Astrocyte (in vitro differentiated cells and primary cell): ENCODE measurements around the gene SMTN. TPM values are rescaled to one million over a fixed set of nuclear protein-coding genes. Genes with fewer than 3 reads are reported as not detected.

Experiments used
- DNase-seq: peaks from one replicate; pipeline ENCODE4 v3.0.0-alpha.2; 2010; ENCODE audit warnings: low read depth
- FAIRE-seq: peaks from 2 replicates; lab custom pipeline; 2011; peaks lifted over from hg19 to GRCh38; lab: Jason Lieb, UNC
- H2AFZ ChIP-seq: 2 replicates; pipeline ENCODE4 v1.6.0; 2012; ENCODE audit warnings: low read depth, low read length, inconsistent platforms
- H3K27ac ChIP-seq: 2 replicates; pipeline ENCODE4 v1.5.1; 2011; ENCODE audit warnings: low read depth, low read length, inconsistent platforms
- H3K27me3 ChIP-seq: 2 replicates; pipeline ENCODE4 v1.6.0; 2011; ENCODE audit warnings: low read length, inconsistent platforms; ENCODE audit not compliant: insufficient read depth
- H3K36me3 ChIP-seq: 2 replicates; pipeline ENCODE4 v1.5.1; 2011; ENCODE audit warnings: low read length, inconsistent platforms; ENCODE audit not compliant: insufficient read depth
- H3K4me1 ChIP-seq: 2 replicates; pipeline ENCODE4 v1.5.1; 2011; ENCODE audit warnings: low read length, inconsistent platforms; ENCODE audit not compliant: insufficient read depth
- H3K4me2 ChIP-seq: 2 replicates; pipeline ENCODE4 v1.6.0; 2012; ENCODE audit warnings: low read length, inconsistent platforms
- H3K4me3 ChIP-seq: 2 replicates; pipeline ENCODE4 v1.5.1; 2011; ENCODE audit warnings: low read depth, mild to moderate bottlenecking, low read length, inconsistent platforms; ENCODE audit not compliant: insufficient read depth
- H3K79me2 ChIP-seq: 2 replicates; pipeline ENCODE4 v1.6.0; 2012; ENCODE audit warnings: mild to moderate bottlenecking, low read length, inconsistent platforms; ENCODE audit not compliant: insufficient read depth
- H3K9ac ChIP-seq: 2 replicates; pipeline ENCODE4 v1.6.0; 2012; ENCODE audit warnings: mild to moderate bottlenecking, low read length, inconsistent platforms
- H3K9me3 ChIP-seq: 2 replicates; pipeline ENCODE4 v1.5.1; 2012; ENCODE audit warnings: low read depth, mild to moderate bottlenecking, low read length, inconsistent platforms; ENCODE audit not compliant: insufficient read depth
- H4K20me1 ChIP-seq: 2 replicates; pipeline ENCODE4 v1.6.0; 2012; ENCODE audit warnings: low read length, inconsistent platforms; ENCODE audit not compliant: insufficient read depth
- H3K27ac Mint-ChIP-seq: one replicate; pipeline ENCODE4 v1.8.0; 2021; ENCODE audit warnings: mild to moderate bottlenecking, mixed read lengths; ENCODE audit not compliant: unreplicated experiment
- H3K27me3 Mint-ChIP-seq: one replicate; pipeline ENCODE4 v1.8.0; 2021; ENCODE audit warnings: low read depth, mixed read lengths; ENCODE audit not compliant: unreplicated experiment
- H3K36me3 Mint-ChIP-seq: one replicate; pipeline ENCODE4 v1.8.0; 2021; ENCODE audit warnings: low read depth, mixed read lengths; ENCODE audit not compliant: unreplicated experiment
- H3K4me1 Mint-ChIP-seq: one replicate; pipeline ENCODE4 v1.8.0; 2021; ENCODE audit warnings: low read depth, mixed read lengths; ENCODE audit not compliant: unreplicated experiment
- H3K4me3 Mint-ChIP-seq: one replicate; pipeline ENCODE4 v1.8.0; 2021; ENCODE audit warnings: mild to moderate bottlenecking, moderate library complexity, mixed read lengths; ENCODE audit not compliant: unreplicated experiment
- H3K9me3 Mint-ChIP-seq: one replicate; pipeline ENCODE4 v1.8.0; 2021; ENCODE audit warnings: mild to moderate bottlenecking, mixed read lengths; ENCODE audit not compliant: unreplicated experiment
- CTCF ChIP-seq: IDR thresholded peaks from 2 replicates; pipeline ENCODE4 v1.5.1; 2011; ENCODE audit warnings: low read depth, mild to moderate bottlenecking, inconsistent platforms, low read length, moderate library complexity; ENCODE audit not compliant: insufficient read depth
- EZH2 ChIP-seq: IDR thresholded peaks from 2 replicates; pipeline ENCODE4 v1.6.1; 2012; ENCODE audit warnings: mild to moderate bottlenecking, low read length, inconsistent platforms; ENCODE audit not compliant: insufficient read depth
- total RNA-seq: library from RNA; stranded (reverse); gene quantifications from 2 replicates; pipeline ENCODE4 v1.2.1, GENCODE V29; 2021

Gene SMTN
- total RNA-seq, 1 donor from 2014 or later: 98.9 TPM

GRCh38 chr22:31086703-31087330, 5.7 kb downstream of the SMTN start:
- H3K27ac ChIP-seq: no peak overlapping the region

GRCh38 chr22:31087744-31088215, 6.7 kb downstream of the SMTN start:
- TF ChIP-seq EZH2 (no peak), CTCF (no peak)
- Histone ChIP-seq H3K9ac (no peak overlapping the region), H3K36me3 (peaks cover 34% of the 10 kb centered on the region), H3K4me2 (no peak overlapping the region), H4K20me1 (peaks cover 69% of the 10 kb centered on the region), H3K27me3 (no peaks in the 10 kb centered on the region), H3K79me2 (peaks cover 60% of the 10 kb centered on the region), H3K4me1 (peaks cover 34% of the 10 kb centered on the region), H3K9me3 (no peaks in the 10 kb centered on the region), H2AFZ (no peak overlapping the region), H3K4me3 (no peak overlapping the region), H3K27ac (no peak overlapping the region)
- Mint-ChIP-seq H3K36me3 (peaks cover 10% of the 10 kb centered on the region), H3K27ac (no peak overlapping the region), H3K27me3 (no peaks in the 10 kb centered on the region), H3K9me3 (no peaks in the 10 kb centered on the region), H3K4me1 (peaks cover 12% of the 10 kb centered on the region), H3K4me3 (peak overlapping the region; percentile 27)
- FAIRE-seq (no peak), DNase-seq (no peak)

More at GRCh38 chr22:31086703-31087330, 5.7 kb downstream of the SMTN start:
- DNase-seq: no peak
- Mint-ChIP-seq H3K27ac (no peak overlapping the region), H3K27me3 (no peaks in the 10 kb centered on the region), H3K4me3 (peak overlapping the region; percentile 46), H3K4me1 (peaks cover 19% of the 10 kb centered on the region), H3K9me3 (peaks cover 2% of the 10 kb centered on the region), H3K36me3 (peaks cover 7% of the 10 kb centered on the region)
- FAIRE-seq: no peak
- TF ChIP-seq CTCF (no peak), EZH2 (no peak)
- Histone ChIP-seq H3K79me2 (peaks cover 69% of the 10 kb centered on the region), H3K9me3 (no peaks in the 10 kb centered on the region), H3K27me3 (no peaks in the 10 kb centered on the region), H3K9ac (no peak overlapping the region), H4K20me1 (peaks cover 69% of the 10 kb centered on the region), H3K4me3 (no peak overlapping the region), H3K4me1 (peaks cover 43% of the 10 kb centered on the region), H3K36me3 (peaks cover 25% of the 10 kb centered on the region), H3K4me2 (no peak overlapping the region), H2AFZ (no peak overlapping the region)
